Naive B cell (primary cell): ENCODE measurements around the gene CCDC34. TPM values are rescaled to one million over a fixed set of nuclear protein-coding genes. Genes with fewer than 3 reads are reported as not detected.

Experiments
- ATAC-seq, 2 donors: fragments of 150-1000 bp; cut with Tn5 transposase; 2 replicates each; pipeline ENCODE4 v1.10.0; 2021; ENCODE audit warnings: low read depth in 2 of 2, mild to moderate bottlenecking in 2 of 2, moderate library complexity in 2 of 2
- DNase-seq: peaks from one replicate; pipeline ENCODE4 v3.0.0; 2022
- H3K27ac Mint-ChIP-seq, 6 donors: one replicate each; pipeline ENCODE4 v1.8.0; 2020 to 2022; ENCODE audit warnings: mild to moderate bottlenecking in 6 of 6, mixed read lengths in 6 of 6, moderate library complexity in 5 of 6, inconsistent platforms in 2 of 6
- H3K27me3 Mint-ChIP-seq, 3 donors: one replicate each; pipeline ENCODE4 v1.8.0; 2021 to 2022; ENCODE audit warnings: mixed read lengths in 3 of 3, mild to moderate bottlenecking in 1 of 3
- H3K36me3 Mint-ChIP-seq, 2 donors: one replicate each; pipeline ENCODE4 v1.8.0; 2020 to 2022; ENCODE audit warnings: mixed read lengths in 2 of 2, inconsistent platforms in 1 of 2, mild to moderate bottlenecking in 1 of 2
- H3K4me1 Mint-ChIP-seq, 3 donors: one replicate each; pipeline ENCODE4 v1.8.0; 2020 to 2022; ENCODE audit warnings: mixed read lengths in 3 of 3, inconsistent platforms in 1 of 3, mild to moderate bottlenecking in 1 of 3, moderate library complexity in 1 of 3
- H3K4me3 Mint-ChIP-seq, 8 donors: one replicate each; pipeline ENCODE4 v1.8.0; 2020 to 2022; ENCODE audit warnings: mild to moderate bottlenecking in 8 of 8, mixed read lengths in 8 of 8, moderate library complexity in 8 of 8, inconsistent platforms in 2 of 8
- H3K9me3 Mint-ChIP-seq, 7 donors: one replicate each; pipeline ENCODE4 v1.8.0; 2020 to 2022; ENCODE audit warnings: mixed read lengths in 7 of 7, mild to moderate bottlenecking in 5 of 7, inconsistent platforms in 2 of 7, moderate library complexity in 1 of 7
- polyA plus RNA-seq, 6 donors: library from polyadenylated mRNA; unstranded; fragments of 300-500 nt; fragmentation: Illumina TruSeq; gene quantifications; one replicate each; pipeline ENCODE4 v1.2.3, GENCODE V29; 2021; ENCODE audit warnings: low read depth in 6 of 6

The CCDC34 gene
- polyA plus RNA-seq, 6 donors from 2014 or later: 1.3 to 1.9 (median 1.6) TPM

- Mint-ChIP-seq H3K9me3 (no peaks in the 10 kb centered on the region), H3K4me3 (no peak overlapping the region), H3K36me3 (peaks cover 0 to 17% of the 10 kb centered on the region in 2 donors), H3K27me3 (no peaks in the 10 kb centered on the region), H3K4me1 (no peaks in the 10 kb centered on the region), H3K27ac (peak overlapping the region in 1 of 6 donors; percentile 25)
- ATAC-seq (no peak), DNase-seq (no peak)
Measured at GRCh38 chr11:27386181-27386845, 23.3 kb upstream of the CCDC34 start.

GRCh38 chr11:27385245-27385644, 22.2 kb upstream of the CCDC34 start:
- H3K36me3 Mint-ChIP-seq: peaks cover 0 to 17% of the 10 kb centered on the region in 2 donors

GRCh38 chr11:27384227-27384626, 21.2 kb upstream of the CCDC34 start:
- Mint-ChIP-seq H3K27ac (no peak overlapping the region), H3K4me1 (no peaks in the 10 kb centered on the region), H3K9me3 (no peaks in the 10 kb centered on the region), H3K4me3 (no peak overlapping the region), H3K36me3 (peaks cover 8 to 22% of the 10 kb centered on the region in 2 donors), H3K27me3 (no peaks in the 10 kb centered on the region)
- DNase-seq: no peak
- ATAC-seq: no peak

More at GRCh38 chr11:27385245-27385644, 22.2 kb upstream of the CCDC34 start:
- Mint-ChIP-seq H3K27ac (no peak overlapping the region), H3K4me3 (no peak overlapping the region), H3K27me3 (no peaks in the 10 kb centered on the region), H3K4me1 (no peaks in the 10 kb centered on the region), H3K9me3 (no peaks in the 10 kb centered on the region)
- no peak for DNase-seq
- no peak for ATAC-seq

- ATAC-seq: no peak
- no peak for DNase-seq
- no peaks in the 10 kb centered on the region for H3K4me1 Mint-ChIP-seq
- no peaks in the 10 kb centered on the region for H3K9me3 Mint-ChIP-seq
- H3K36me3 Mint-ChIP-seq: peaks cover 11 to 22% of the 10 kb centered on the region in 2 donors
- no peaks in the 10 kb centered on the region for H3K27me3 Mint-ChIP-seq
- H3K4me3 Mint-ChIP-seq: no peak overlapping the region
- no peak overlapping the region for H3K27ac Mint-ChIP-seq
Measured at GRCh38 chr11:27383645-27384044, 20.6 kb upstream of the CCDC34 start.

- no peak for DNase-seq
- H3K4me3 Mint-ChIP-seq: no peak overlapping the region
- no peak for ATAC-seq
- no peak overlapping the region for H3K27ac Mint-ChIP-seq
- no peaks in the 10 kb centered on the region for H3K9me3 Mint-ChIP-seq
- no peaks in the 10 kb centered on the region for H3K27me3 Mint-ChIP-seq
- no peaks in the 10 kb centered on the region for H3K4me1 Mint-ChIP-seq
- peaks cover 11 to 22% of the 10 kb centered on the region in 2 donors for H3K36me3 Mint-ChIP-seq
Measured at GRCh38 chr11:27381238-27381666, 18.2 kb upstream of the CCDC34 start.

GRCh38 chr11:27380771-27381170, 17.8 kb upstream of the CCDC34 start:
- Mint-ChIP-seq H3K4me3 (no peak overlapping the region), H3K9me3 (no peaks in the 10 kb centered on the region), H3K27me3 (no peaks in the 10 kb centered on the region), H3K27ac (no peak overlapping the region), H3K4me1 (no peaks in the 10 kb centered on the region), H3K36me3 (peaks cover 11 to 22% of the 10 kb centered on the region in 2 donors)
- ATAC-seq (no peak), DNase-seq (no peak)

- no peak overlapping the region for H3K27ac Mint-ChIP-seq
Measured at GRCh38 chr11:27379449-27379848, 16.4 kb upstream of the CCDC34 start.

GRCh38 chr11:27375370-27375769, 12.4 kb upstream of the CCDC34 start:
- Mint-ChIP-seq H3K36me3 (peaks cover 5 to 11% of the 10 kb centered on the region in 2 donors), H3K9me3 (no peaks in the 10 kb centered on the region), H3K27ac (no peak overlapping the region), H3K27me3 (no peaks in the 10 kb centered on the region), H3K4me3 (no peak overlapping the region), H3K4me1 (no peaks in the 10 kb centered on the region)
- DNase-seq: no peak
- no peak for ATAC-seq

More at GRCh38 chr11:27379449-27379848, 16.4 kb upstream of the CCDC34 start:
- Mint-ChIP-seq H3K9me3 (no peaks in the 10 kb centered on the region), H3K4me3 (no peak overlapping the region), H3K36me3 (peaks cover 11 to 16% of the 10 kb centered on the region in 2 donors), H3K27me3 (no peaks in the 10 kb centered on the region), H3K4me1 (no peaks in the 10 kb centered on the region)
- ATAC-seq (no peak), DNase-seq (no peak)

- Mint-ChIP-seq H3K27ac (no peak overlapping the region), H3K4me1 (no peaks in the 10 kb centered on the region), H3K27me3 (no peaks in the 10 kb centered on the region), H3K9me3 (no peaks in the 10 kb centered on the region), H3K4me3 (no peak overlapping the region), H3K36me3 (peaks cover 0 to 1% of the 10 kb centered on the region in 2 donors)
- DNase-seq: no peak
- ATAC-seq: no peak
Measured at GRCh38 chr11:27373856-27374602, 11.0 kb upstream of the CCDC34 start.

- no peaks in the 10 kb centered on the region for H3K4me1 Mint-ChIP-seq
- H3K27me3 Mint-ChIP-seq: no peaks in the 10 kb centered on the region
- H3K9me3 Mint-ChIP-seq: no peaks in the 10 kb centered on the region
- no peaks in the 10 kb centered on the region for H3K36me3 Mint-ChIP-seq
- ATAC-seq (no peak), DNase-seq (no peak)
- H3K27ac Mint-ChIP-seq: no peak overlapping the region
- no peak overlapping the region for H3K4me3 Mint-ChIP-seq
Measured at GRCh38 chr11:27373392-27373791, 10.4 kb upstream of the CCDC34 start.

GRCh38 chr11:27372164-27372563, 9.1 kb upstream of the CCDC34 start:
- no peaks in the 10 kb centered on the region for H3K36me3 Mint-ChIP-seq
- no peak for ATAC-seq
- no peak overlapping the region for H3K27ac Mint-ChIP-seq
- H3K4me3 Mint-ChIP-seq: no peak overlapping the region
- no peaks in the 10 kb centered on the region for H3K27me3 Mint-ChIP-seq
- H3K4me1 Mint-ChIP-seq: no peaks in the 10 kb centered on the region
- no peaks in the 10 kb centered on the region for H3K9me3 Mint-ChIP-seq
- DNase-seq: no peak

- DNase-seq: no peak
- Mint-ChIP-seq H3K27ac (peak overlapping the region in 1 of 6 donors; percentile 61), H3K4me1 (no peaks in the 10 kb centered on the region), H3K4me3 (no peak overlapping the region), H3K27me3 (no peaks in the 10 kb centered on the region), H3K9me3 (no peaks in the 10 kb centered on the region), H3K36me3 (no peaks in the 10 kb centered on the region)
- ATAC-seq: no peak
Measured at GRCh38 chr11:27371489-27371888, 8.5 kb upstream of the CCDC34 start.

- H3K4me1 Mint-ChIP-seq: no peaks in the 10 kb centered on the region
- ATAC-seq (no peak), DNase-seq (no peak)
- no peaks in the 10 kb centered on the region for H3K9me3 Mint-ChIP-seq
- no peaks in the 10 kb centered on the region for H3K36me3 Mint-ChIP-seq
- no peak overlapping the region for H3K4me3 Mint-ChIP-seq
- no peaks in the 10 kb centered on the region for H3K27me3 Mint-ChIP-seq
- H3K27ac Mint-ChIP-seq: peak overlapping the region in 1 of 6 donors; percentile 36
Measured at GRCh38 chr11:27370374-27370773, 7.4 kb upstream of the CCDC34 start.

GRCh38 chr11:27367881-27368280, 4.9 kb upstream of the CCDC34 start:
- Mint-ChIP-seq H3K4me1 (peaks cover 7 to 11% (median 9%) of the 10 kb centered on the region in 3 donors), H3K27me3 (no peaks in the 10 kb centered on the region), H3K36me3 (no peaks in the 10 kb centered on the region), H3K4me3 (no peak overlapping the region), H3K9me3 (no peaks in the 10 kb centered on the region), H3K27ac (no peak overlapping the region)
- DNase-seq (no peak), ATAC-seq (no peak)
